TTC549 (cell line): ENCODE data around the gene CYTL1.
"Not testable (repeated sequence)": the region's sequence is repeated elsewhere in the genome, so short reads cannot be mapped to it uniquely, and the experiment has no call there.

Source experiments
- FAIRE-seq: peaks from 2 replicates; lab custom pipeline; 2012; peaks lifted over from hg19 to GRCh38; lab: Jason Lieb, UNC

Gene CYTL1, protein sequence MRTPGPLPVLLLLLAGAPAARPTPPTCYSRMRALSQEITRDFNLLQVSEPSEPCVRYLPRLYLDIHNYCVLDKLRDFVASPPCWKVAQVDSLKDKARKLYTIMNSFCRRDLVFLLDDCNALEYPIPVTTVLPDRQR

DNA sequence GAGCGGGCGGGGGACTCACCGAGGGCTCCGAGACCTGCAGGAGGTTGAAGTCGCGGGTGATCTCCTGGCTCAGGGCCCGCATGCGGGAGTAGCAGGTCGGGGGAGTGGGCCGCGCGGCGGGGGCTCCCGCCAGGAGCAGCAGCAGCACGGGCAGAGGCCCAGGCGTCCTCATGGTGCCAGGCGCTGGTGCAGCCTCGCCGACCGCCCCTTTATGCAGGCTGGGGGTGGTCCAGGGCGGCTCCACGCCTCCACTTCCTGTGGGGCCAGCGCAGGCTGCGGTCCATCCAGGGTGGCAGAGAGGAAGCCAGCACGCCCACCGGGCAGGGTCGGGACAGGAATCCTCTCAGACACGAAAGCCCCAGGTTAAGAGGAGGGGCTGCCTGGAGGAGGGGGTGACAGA is at the start of gene CYTL1:
CYTL1 (minus strand) TSS at position 185 of the 400 bp plus-strand sequence; CDS start at position 172, 13 bp downstream.
- no peak for FAIRE-seq

DNA sequence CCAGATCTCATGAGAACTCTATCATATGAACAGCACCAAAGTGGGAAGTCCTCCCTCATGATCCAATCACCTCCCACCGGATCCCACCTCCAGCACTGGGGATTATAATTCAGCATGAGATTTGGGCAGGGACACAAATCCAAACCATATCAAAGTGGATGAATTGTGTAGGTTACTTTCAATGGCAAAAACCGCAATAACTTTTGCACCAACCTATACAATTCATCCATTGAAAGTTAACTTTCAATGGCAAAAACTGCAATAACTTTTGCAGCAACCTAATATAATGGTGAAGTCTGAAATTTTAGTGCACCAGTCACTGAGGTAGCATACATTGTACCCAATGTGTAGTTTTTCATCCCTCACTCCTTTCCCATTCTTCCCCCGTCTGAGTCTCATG is 48.6 kb upstream of the CYTL1 start:
- FAIRE-seq, result no peak

DNA sequence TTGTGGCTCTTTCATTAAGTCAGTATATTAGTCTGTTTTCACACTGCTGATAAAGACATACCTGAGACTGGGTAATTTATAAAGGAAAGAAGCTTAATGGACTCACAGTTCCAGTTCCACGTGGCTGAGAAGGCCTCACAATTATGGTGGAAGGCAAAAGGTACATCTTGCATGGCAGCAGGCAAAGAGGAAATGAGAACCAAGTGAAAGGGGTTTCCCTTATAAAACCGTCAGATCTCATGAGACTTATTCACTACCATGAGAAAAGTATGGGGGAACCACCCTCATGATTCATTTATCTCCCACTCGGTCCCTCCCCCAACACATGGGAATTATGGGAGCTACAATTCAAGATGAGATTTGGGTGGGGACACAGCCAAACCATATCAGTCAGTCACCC is 47.7 kb upstream of the CYTL1 start:
- FAIRE-seq, result not testable (repeated sequence)

DNA sequence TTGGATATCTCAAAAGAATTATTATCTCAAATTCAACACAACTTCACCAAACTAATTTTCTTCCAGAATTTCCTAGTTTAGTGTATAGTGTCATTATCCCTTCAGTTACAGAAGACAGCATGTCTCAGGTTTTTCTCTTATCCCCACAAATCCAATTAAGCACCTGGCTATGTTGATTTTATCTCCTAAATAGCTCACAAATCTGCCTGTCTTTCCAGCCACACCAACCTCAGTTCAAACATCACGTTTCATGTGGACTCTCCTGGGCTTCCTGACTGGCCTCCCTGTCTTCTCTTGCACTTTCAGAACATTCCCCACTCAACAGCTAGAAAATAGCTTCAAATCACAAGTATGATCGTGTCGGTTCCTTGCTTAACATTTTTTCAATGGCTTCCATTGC is 46.8 kb upstream of the CYTL1 start:
- FAIRE-seq, result no peak

DNA sequence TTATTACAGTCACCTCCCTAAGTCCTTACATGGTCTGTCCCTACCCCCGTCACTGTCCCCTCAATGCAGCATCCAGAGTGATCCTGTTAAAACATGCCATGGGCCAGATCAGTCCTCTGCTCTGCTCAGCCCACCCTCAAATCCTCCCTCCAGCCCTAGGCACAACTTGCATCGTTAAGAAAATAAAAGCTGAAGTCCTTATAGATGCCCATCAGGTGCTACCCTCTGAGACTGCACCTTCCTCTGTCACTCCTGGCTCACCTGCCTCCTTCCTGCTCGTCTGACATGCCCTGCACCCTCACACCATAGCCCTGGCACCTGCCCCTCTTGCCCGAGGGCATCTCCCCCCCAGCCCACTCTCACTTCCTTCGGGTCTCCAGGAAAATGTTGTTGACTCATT is 36.2 kb upstream of the CYTL1 start:
- FAIRE-seq, result no peak

DNA sequence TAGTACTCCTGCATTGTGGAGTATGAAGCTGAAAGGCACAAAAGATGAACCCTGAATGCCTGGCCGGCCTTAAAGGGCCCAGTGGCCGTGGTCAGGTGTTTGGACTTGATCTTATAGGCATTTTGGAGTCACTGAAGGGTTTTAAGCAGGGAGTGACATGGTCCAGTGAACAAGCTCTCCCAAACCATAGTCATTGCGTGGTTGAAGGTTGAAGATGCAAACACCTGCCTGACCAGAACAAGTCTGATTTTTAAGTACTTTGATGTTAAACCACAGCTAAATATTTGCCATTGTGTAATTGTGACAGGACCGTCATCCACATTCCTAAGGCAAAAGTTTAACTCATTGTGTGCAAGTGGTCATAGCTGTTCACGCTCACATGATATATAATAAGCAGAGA is 35.3 kb upstream of the CYTL1 start:
- FAIRE-seq, result no peak

DNA sequence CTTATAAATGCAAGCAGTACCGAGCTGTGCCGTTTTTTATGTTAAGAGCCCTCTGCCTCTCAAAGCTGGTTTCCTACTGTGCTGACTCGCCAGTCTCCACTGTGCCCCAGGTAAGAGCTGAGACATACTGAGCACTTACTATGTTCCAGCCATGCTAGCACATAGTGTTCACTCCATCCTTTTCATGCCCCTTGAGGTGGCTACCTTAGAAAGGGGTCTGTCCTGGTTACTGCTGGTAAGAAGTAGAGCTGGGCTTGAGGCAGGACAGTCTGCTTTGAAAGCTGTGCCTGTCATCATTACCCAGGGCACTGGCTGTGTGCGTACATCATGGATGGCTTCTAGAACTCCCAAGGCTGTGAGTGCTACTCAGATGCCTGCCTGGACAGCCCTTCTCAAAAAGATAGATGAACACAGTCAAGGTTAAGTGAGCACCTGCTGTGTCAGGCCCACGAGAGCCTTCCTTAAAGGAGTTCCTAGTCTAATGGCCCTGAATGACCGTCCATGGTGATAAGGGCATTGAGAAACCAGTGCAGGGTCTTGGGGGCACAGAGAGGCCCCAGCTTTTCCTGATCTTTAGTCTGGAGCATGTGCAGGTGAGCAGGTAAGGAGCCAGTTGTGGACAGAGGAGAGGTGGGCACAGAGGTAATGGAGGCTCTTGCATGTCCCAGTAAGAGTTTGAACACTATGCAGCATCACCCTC is 33.6 kb upstream of the CYTL1 start:
- no peak for FAIRE-seq

DNA sequence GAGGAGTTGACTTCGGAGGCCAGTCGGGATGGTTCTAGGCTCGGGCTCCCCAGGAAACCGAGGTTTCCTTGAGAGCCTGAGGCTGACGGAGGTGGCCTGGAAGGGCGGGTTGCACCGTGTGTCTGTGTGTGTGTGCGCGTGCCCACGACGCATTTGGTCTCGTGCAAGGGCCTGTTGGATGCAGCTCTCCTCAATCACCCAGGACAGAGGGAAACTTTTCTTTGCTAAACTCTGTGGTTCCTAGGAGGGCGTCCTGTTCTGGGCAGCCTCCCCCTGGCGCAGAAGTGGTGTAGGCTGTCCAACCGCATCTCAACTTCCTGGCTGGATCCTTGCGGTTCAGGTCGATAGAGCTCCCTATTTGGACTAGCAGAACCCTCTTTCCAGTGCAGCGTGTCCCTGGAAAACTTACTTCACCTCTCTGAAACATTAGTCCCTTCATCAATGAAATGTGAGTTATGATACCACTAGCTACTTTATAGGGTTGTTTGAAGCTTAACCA is 33.0 kb upstream of the CYTL1 start:
- FAIRE-seq, result no peak

DNA sequence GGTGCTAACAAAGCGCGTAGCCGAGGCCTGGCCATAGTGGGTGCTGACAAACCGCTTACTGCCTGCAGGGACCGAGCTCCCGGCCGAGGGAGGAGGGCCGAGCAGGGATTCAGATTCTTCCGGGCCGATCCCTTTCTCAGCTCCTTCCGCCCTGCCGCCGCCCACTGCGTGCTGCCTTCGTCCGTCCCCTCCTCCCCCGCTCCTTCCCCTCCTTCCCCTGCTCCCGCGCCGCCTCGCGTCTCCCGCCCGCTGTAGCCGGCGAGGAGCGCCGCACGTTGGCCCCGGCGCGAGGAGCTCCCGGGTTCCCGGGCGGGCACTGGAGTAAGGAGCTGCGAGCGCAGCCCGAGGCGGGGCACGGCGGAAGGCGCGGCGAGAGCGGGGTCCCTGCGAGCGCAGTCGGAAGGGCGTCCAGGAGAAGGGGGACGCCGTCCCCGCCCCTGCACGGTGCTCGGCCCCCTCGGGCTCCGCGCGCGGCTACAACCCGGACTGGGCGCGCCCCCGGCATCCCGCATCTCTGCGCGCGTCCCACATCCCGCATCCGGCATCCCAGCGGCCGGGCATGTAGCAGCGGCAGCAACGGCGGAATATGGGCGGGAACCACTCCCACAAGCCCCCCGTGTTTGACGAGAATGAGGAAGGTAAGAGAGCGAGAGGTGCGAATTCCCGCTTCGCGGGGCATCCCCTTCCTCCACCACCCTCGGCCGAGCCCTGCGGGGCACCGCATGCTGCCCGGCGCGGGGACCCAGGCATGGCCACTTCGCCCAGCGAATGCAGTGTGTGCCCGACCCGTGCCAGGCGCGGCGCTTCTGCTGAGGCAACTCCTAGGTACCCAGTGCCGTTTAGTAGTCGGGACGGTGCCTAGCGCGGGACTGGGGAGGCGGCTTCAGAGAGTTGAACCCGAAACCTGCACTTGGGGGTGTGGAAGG is 32.3 kb upstream of the CYTL1 start, which contains the start of gene STK32B:
STK32B (plus strand) TSS at position 203 of the 926 bp plus-strand sequence.
- no peak for FAIRE-seq

DNA sequence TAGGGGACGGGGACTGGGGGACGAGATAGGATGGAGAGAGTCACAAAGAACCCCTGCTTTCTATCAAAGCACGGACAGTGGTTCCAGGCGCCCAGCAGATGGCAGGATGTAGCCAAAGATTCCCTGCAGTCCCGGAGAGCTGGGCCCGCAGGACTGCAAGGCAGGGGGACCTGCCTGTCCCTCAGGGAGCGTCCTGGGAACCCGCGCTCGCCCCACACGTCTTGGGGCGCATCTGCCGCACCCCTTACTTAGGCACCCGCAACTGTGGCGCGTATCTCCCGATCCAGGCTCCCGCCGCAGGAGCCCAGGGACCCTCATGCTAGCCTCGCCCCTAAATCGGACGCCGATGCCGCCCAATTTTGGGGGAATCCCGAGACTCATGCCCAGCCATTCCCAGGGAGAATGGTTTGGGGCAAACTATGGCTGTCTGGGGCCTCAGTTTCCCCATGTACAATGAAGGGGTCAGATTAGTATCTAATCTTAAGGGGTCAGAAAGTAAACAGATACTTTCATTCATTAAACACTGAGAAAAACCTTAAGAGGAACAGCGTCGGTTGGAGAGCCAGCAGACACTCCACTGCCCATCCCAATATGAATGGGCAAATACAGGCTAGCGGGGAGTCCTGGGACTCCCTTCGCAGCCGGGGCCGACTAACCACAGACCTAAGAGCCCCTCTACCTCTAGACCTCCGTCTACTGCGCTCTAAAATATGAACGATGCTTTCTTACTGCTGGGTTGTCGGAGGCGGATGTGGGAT is 31.4 kb upstream of the CYTL1 start:
- no peak for FAIRE-seq

DNA sequence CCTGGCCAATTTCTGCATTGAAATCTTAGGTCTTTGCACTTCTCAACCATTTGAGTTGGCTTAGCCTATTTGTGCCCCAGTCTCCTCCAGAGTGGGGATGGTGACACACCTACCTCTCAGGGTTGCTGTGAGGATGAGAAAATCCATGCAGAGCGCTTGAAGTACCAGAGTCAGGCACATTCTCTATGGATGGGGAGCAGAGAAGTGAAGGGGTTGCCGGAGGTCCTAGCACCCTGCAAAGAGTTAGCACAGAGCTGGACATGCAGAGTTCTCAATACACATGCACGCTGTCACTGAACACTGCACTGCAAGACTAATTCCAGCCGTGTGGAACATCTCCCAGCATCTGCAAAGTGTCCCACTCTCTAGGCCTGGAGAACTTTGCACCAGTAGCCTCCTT is 29.5 kb upstream of the CYTL1 start:
- no peak for FAIRE-seq

DNA sequence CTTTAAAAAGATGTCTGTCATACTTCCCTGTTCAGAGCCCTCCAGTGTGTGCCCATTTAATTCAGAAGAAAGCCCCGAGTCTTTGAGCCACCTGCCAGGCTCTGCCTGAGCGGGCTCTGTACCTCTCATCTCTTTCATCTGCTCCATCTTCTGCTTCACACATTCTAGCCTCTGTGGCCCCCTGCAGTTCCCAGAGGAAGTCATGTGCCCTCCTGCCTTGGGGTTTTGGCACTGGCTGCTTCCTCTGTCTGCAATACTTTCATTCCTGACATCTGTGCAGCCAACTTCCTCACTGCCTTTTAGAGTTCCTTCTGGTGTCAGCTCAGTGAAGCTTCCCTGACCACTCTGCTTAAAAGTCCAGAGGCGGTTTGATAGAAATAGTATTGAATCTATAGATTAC is 25.8 kb upstream of the CYTL1 start:
- FAIRE-seq, result no peak

DNA sequence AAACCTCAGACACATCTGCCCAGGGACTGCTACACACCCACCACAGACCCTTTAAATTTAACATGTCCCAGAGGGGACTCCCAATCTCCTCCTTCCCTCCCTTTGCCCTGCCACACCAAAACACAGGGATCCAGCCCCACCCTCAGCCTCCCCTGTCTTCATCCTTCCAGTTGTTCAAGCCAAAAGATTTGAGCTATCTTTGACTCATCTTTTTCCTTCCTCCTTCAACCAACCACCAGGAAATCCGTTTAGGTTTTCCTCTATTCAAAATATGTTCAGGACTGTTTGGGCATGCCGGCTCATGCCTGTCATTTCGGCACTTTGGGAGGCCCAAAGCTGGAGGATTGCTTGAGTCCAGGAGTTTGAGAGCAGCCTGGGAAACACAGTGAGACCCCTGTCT is 25.1 kb upstream of the CYTL1 start:
- FAIRE-seq, result no peak

DNA sequence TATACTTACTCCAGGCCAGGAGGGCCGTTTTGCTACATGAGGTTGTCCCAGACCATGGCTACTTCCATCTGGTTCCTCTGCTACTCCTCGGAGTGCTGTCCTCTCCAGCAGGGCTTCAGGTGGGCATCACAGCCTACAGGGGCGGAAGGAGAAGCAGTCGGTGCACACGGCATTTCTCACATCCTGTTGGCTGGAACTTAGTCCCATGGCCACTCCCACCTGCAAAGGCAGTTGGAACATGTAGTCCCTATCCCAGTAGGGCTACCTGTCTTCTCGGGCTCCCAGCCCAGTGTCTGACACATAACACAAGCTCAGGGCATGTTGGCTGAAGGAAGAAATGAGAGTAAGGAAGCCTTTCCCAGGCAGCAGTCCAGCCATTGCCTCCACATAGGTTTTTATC is 24.3 kb upstream of the CYTL1 start:
- FAIRE-seq, result no peak

DNA sequence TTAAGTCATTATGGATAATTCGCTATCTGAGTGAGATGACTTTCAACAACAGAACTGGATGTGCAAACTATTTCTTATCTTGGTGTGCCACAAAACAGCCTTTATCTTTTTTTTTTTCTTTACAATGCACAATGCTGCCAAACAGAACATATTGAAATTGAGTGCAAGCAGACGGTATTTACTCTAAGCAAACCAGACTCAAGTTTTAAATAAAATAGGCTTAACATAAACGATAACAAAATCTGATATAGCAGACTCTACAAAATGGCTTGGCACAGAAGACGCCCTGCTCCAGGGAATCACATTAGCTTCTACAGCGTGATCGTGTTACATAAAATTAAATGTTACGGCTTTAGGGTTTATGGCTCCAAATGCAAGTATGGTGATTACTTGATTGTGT is 22.4 kb upstream of the CYTL1 start:
- no peak for FAIRE-seq

DNA sequence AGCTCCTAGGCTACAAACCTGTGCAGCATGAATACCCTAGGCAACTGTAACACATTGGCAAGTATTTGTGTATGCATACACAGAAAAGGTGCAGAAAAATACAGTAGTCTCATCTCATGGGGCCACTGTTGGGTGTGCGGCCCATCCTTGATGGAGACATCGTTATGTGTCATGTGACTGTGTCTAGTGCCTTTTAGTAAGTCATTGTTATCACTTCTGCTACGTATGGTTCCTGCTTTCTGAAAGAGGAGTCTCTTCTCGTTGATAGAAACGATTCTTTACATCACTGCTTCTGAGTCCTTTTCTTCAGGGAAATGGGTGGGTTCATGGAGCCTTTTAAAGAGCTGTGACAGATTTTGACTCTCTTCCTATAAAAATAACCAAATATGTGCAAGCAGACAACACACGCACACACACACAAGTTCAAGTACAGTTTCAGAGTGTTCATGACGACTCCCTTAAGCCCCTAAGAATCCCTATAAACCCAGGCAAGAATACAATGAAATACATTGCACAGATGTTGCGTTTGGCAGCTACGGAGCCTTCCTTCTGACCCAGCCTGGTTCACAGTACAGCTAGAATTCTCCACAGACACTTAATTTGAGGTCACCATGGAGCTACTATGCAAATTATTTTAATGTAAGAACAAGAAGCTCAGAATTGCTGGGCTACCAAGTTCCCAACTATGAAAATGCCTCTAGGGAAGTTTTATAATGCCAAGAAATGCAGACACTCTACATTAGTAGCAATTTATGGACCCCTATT is 21.8 kb upstream of the CYTL1 start:
- no peak for FAIRE-seq

DNA sequence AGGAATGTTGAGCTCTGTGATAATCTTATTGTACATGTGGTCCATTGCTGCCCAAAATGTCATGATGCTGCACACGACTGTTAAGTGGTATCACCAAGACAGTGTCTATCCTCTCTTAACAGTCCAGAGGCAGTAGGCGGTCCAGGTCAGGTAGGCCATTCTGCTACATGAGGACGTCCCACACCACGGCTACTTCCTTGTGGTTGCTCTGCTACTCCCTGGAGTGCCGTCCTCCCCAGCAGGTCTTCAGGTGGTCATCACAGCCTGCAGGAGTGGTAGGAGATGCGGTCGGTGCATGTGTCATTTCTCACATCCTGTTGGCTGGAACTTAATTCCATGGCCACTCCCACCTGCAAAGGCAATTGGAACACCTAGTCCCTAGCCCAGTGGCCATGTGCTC is 20.5 kb upstream of the CYTL1 start:
- no peak for FAIRE-seq

DNA sequence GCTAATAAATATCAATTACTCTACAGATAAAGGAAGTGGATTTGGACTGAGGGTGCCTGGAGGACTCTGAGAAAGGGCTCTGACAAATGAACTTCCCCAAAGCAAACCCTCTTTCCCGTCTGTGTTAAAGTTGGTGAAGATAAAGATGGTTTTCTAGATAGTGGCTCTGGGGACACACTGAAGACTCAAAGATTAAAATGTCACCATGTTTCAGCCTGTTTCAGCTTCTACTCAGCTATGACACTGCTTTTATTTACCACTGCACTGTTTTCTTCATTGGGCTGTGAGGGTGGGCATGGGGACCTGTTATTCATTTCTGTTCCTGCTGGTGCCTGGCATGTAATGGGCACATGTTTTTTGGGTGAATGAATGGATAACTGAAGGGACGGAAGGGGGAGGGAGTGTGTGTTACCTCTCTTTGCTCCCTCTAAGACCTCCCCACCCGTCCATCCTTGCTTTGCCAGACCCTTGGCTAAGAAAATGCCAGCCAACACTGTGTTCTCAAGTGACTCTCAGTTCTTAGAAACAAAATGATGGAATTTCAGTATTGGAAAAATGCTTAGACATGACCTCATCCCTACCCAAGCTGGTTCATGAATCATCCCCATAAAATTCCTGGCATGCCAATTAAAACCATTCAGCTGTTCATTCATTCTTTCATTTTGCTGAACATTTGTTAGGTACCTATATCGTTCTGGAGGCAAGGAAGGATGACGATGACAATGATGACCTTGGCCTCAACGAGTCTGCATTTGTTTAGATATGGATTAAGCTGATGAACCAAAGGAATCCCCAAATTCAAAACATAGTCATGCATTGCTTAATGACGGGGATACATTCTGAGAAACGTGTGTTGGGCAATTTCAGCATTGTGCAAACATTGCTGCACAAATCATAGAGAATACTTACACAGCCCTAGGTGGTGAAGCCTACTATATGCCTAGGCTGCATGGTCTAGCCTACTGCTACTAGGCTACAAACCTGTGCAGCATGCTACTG is 18.6 kb upstream of the CYTL1 start:
- no peak for FAIRE-seq

DNA sequence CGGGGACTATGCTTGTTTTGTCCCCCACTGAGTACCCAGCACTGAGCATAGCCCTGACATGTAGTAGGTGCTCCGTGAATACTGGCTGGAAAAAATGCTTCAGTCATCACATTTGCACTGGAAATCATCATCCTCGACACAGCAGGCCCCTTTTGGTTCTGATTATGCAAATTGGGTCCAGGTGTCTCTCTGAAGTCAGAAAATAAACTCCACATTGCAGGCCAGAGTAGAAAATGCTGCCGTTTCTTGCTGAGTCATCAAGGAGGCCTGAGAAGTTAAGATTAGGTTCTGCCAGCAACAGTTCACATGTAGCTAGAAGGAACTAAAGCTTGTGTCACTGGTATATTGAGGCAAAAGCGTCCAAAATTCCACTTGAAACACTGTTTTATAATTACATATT is 17.0 kb upstream of the CYTL1 start:
- FAIRE-seq, result no peak

DNA sequence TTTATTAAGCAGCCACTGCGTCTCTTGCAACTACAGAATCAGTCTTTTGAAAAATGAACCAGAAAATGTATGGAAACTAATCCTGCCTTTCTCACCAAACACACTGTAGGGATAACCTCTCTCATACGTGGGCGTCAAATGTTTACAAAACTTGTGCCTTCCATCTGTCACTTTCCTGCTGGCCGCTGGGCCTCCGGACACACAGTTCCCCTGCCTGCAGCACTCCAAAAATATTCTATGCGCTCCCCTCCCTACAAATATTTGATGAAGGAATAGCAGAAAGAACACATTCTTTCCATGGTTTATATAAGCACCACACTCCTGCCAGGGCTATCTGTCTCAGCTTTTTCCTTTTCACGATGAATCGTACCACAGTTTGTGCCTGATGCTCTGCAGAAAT is 14.9 kb upstream of the CYTL1 start:
- no peak for FAIRE-seq
